ENCODE results near the gene CRMP1.

The CRMP1 gene

GRCh38 chr4:5790546-5790857 is 102.4 kb downstream of the CRMP1 start:
- no peak for DNase-seq

GRCh38 chr4:5789141-5789540 is 103.7 kb downstream of the CRMP1 start:
- DNase-seq = no peak

- DNase-seq = no peak
Observed at GRCh38 chr4:5788144-5788543, 104.7 kb downstream of the CRMP1 start.

- DNase-seq = no peak
Observed at GRCh38 chr4:5787311-5787710, 105.6 kb downstream of the CRMP1 start.

GRCh38 chr4:5785806-5786680 is 106.8 kb downstream of the CRMP1 start:
- DNase-seq = no peak

- DNase-seq = no peak
Observed at GRCh38 chr4:5784960-5785611, 107.8 kb downstream of the CRMP1 start.

- no peak for DNase-seq
Observed at GRCh38 chr4:5784021-5784420, 108.9 kb downstream of the CRMP1 start.

- no peak for DNase-seq
Observed at GRCh38 chr4:5783486-5783885, 109.4 kb downstream of the CRMP1 start.

- DNase-seq = no peak
Observed at GRCh38 chr4:5782829-5783476, 109.9 kb downstream of the CRMP1 start.

- DNase-seq = no peak
Observed at GRCh38 chr4:5781691-5782090, 111.2 kb downstream of the CRMP1 start.

GRCh38 chr4:5780831-5781480 is 111.9 kb downstream of the CRMP1 start:
- no peak for DNase-seq

GRCh38 chr4:5776510-5776909 is 116.4 kb downstream of the CRMP1 start:
- no peak for DNase-seq

GRCh38 chr4:5774416-5775036 is 118.4 kb downstream of the CRMP1 start:
- DNase-seq = no peak

- no peak for DNase-seq
Observed at GRCh38 chr4:5773271-5773555, 119.7 kb downstream of the CRMP1 start.

- DNase-seq = no peak
Observed at GRCh38 chr4:5772528-5773270, 120.2 kb downstream of the CRMP1 start.
